ENCODE measurements around the gene CEACAM21.

GRCh38 chr19:41619018-41619556 lies 43.1 kb downstream of the CEACAM21 start:
- no peak for TF ChIP-seq POLR2A (IDR thresholded peaks at IDR 0.05; ENCODE audit: low read depth, low read length)
- no peak for TF ChIP-seq POLR2AphosphoS5 (IDR thresholded peaks at IDR 0.05; ENCODE audit: low read depth, low read length)
- TF ChIP-seq TAF1 (IDR thresholded peaks at IDR 0.05; ENCODE audit: borderline replicate concordance, low read depth, low read length) = no peak

All from GM12892 (cell line).